HCT116 (cell line): ENCODE data around the gene FKBP9. TPM values are rescaled to one million over a fixed set of nuclear protein-coding genes. Genes with fewer than 3 reads are reported as not detected.
"Not testable (repeated sequence)": the region's sequence is repeated elsewhere in the genome, so short reads cannot be mapped to it uniquely, and the experiment has no call there.

Source experiments
- ATAC-seq: fragments of 200-7000 bp; cut with Tn5 transposase; 2 replicates; pipeline ENCODE4 v1.9.1; 2020; ENCODE audit warnings: mild to moderate bottlenecking, moderate library complexity
- BruUV-seq: library from RNA; stranded (reverse); fragments of 400-500 nt; replicated peaks from 2 replicates; lab custom pipeline; 2021; lab: Mats Ljungman, UMichigan
- CTCF ChIA-PET: fragments of 300-600 bp; sonication (Branson Sonifier 250); formaldehyde crosslinking; loops from one replicate; lab custom pipeline; 2021; ENCODE audit warnings: antibody characterized with exemption; lab: Charles Lee
- POLR2A ChIA-PET: fragments of 300-600, 350-600 bp; sonication (Branson Sonifier 250); formaldehyde crosslinking; loops from one replicate; lab custom pipeline; 2021; ENCODE audit warnings: antibody characterized with exemption; lab: Charles Lee
- RAD21 ChIA-PET, 2 experiments: fragments of 300-600 bp; sonication (Branson Sonifier 250); formaldehyde crosslinking; loops; one replicate each; lab custom pipeline; 2023; ENCODE audit warnings: low total read pairs in 2 of 2; ENCODE audit not compliant: uncharacterized antibody in 2 of 2, unreplicated experiment in 2 of 2, low non-redundant PET in 1 of 2; lab: Charles Lee
- DNase-seq: peaks from one replicate; pipeline ENCODE4 v3.0.0-alpha.2; 2010; ENCODE audit warnings: low read depth, low spot score
- H2AFZ ChIP-seq: fragments of 200-600 bp; shearing (Covaris generic), sonication (generic); 2 replicates; pipeline ENCODE4 v1.6.1; 2017; ENCODE audit warnings: low read depth, mixed run types, mixed read lengths, antibody characterized with exemption, low read length; ENCODE audit not compliant: poor library complexity, severe bottlenecking
- H3K27ac ChIP-seq: 2 replicates; pipeline ENCODE4 v1.5.1; 2012; ENCODE audit warnings: low read depth, low read length
- H3K27me3 ChIP-seq: fragments of 200-600 bp; sonication (generic); 2 replicates; pipeline ENCODE4 v1.6.1; 2016; ENCODE audit warnings: mixed run types, low read length, mixed read lengths; ENCODE audit not compliant: insufficient read depth
- H3K36me3 ChIP-seq, 2 experiments: fragments of 200-500 bp in 1 of 2; fragments of 200-600 bp in 1 of 2; sonication (Bioruptor generic) in 1 of 2; sonication (generic) in 1 of 2; 2 replicates each; pipeline versions ENCODE4 v1.5.1 to v1.6.1; 2014 to 2016; ENCODE audit warnings: low read length in 2 of 2, inconsistent platforms in 1 of 2, mixed read lengths in 1 of 2, mixed run types in 1 of 2; ENCODE audit not compliant: insufficient read depth in 2 of 2, control insufficient read depth in 1 of 2
- H3K4me1 ChIP-seq, 2 experiments: fragments of 200-600 bp in 1 of 2; sonication (generic) in 1 of 2; 2 replicates each; pipeline versions ENCODE4 v1.5.1 to v1.6.1; 2012 to 2017; ENCODE audit warnings: low read length in 2 of 2, inconsistent platforms in 1 of 2, mild to moderate bottlenecking in 1 of 2, mixed read lengths in 1 of 2, mixed run types in 1 of 2, moderate library complexity in 1 of 2; ENCODE audit not compliant: insufficient read depth in 2 of 2, control insufficient read depth in 1 of 2
- H3K4me2 ChIP-seq: fragments of 200-600 bp; sonication (generic); 2 replicates; pipeline ENCODE4 v1.6.1; 2017; ENCODE audit warnings: mixed run types, low read length, mixed read lengths
- H3K4me3 ChIP-seq, 2 experiments: fragments of 200-600 bp in 1 of 2; sonication (generic) in 1 of 2; replicated peaks in 1 of 2; 2 replicates each; pipeline ENCODE4 v1.5.1; 2011 to 2016; ENCODE audit warnings: low read length in 2 of 2, control low read depth in 1 of 2, low read depth in 1 of 2, mild to moderate bottlenecking in 1 of 2, mixed read lengths in 1 of 2, mixed run types in 1 of 2
- H3K79me2 ChIP-seq: fragments of 200-600 bp; sonication (generic); 2 replicates; pipeline ENCODE4 v1.6.1; 2017; ENCODE audit warnings: mild to moderate bottlenecking, mixed run types, low read length, moderate library complexity, mixed read lengths; ENCODE audit not compliant: insufficient read depth
- H3K9ac ChIP-seq: fragments of 200-600 bp; sonication (generic); 2 replicates; pipeline ENCODE4 v1.6.1; 2016; ENCODE audit warnings: low read length, mixed read lengths
- H3K9me2 ChIP-seq: fragments of 200-600 bp; sonication (generic), shearing (Covaris generic); 2 replicates; pipeline ENCODE4 v1.6.1; 2017; ENCODE audit warnings: mixed run types, mild to moderate bottlenecking, moderate library complexity; ENCODE audit not compliant: insufficient read depth
- H3K9me3 ChIP-seq, 2 experiments: fragments of 200-500 bp in 1 of 2; fragments of 200-600 bp in 1 of 2; sonication (Bioruptor generic) in 1 of 2; sonication (generic) in 1 of 2; 2 replicates each; pipeline ENCODE4 v1.6.1; 2014 to 2017; ENCODE audit warnings: low read length in 2 of 2, mixed read lengths in 2 of 2, inconsistent platforms in 1 of 2, low read depth in 1 of 2, mild to moderate bottlenecking in 1 of 2, mixed run types in 1 of 2, moderate library complexity in 1 of 2; ENCODE audit not compliant: control insufficient read depth in 1 of 2, insufficient read depth in 1 of 2
- H4K20me1 ChIP-seq: fragments of 200-600 bp; sonication (generic), shearing (Covaris generic); 2 replicates; pipeline ENCODE4 v1.6.1; 2017; ENCODE audit warnings: mixed run types, mild to moderate bottlenecking, moderate library complexity; ENCODE audit not compliant: insufficient read depth
- intact Hi-C: fragments of 100-400 bp; cut with micrococcal nuclease; formaldehyde crosslinking; loops from 2 replicates; pipeline ENCODE4 v1.10.0; 2022
- total RNA-seq: library from RNA; stranded (reverse); gene quantifications from one replicate; pipeline ENCODE4 v1.2.1, GENCODE V29; 2021; ENCODE audit not compliant: unreplicated experiment

Gene FKBP9
- total RNA-seq, 1 experiment from 2014 or later, result 85.6 TPM

- H3K4me3 ChIP-seq, ATAC-seq, H2AFZ ChIP-seq, BruUV-seq, POLR2A ChIA-PET, H3K27me3 ChIP-seq, H3K9ac ChIP-seq, DNase-seq, H3K4me1 ChIP-seq, intact Hi-C loops, H3K4me2 ChIP-seq, CTCF ChIA-PET, H3K9me3 ChIP-seq, H3K9me2 ChIP-seq, H3K27ac ChIP-seq, RAD21 ChIA-PET, H4K20me1 ChIP-seq, H3K79me2 ChIP-seq, H3K36me3 ChIP-seq: not testable (repeated sequence)
Observed at GRCh38 chr7:32988148-32988547, 30.9 kb downstream of the FKBP9 start.

DNA sequence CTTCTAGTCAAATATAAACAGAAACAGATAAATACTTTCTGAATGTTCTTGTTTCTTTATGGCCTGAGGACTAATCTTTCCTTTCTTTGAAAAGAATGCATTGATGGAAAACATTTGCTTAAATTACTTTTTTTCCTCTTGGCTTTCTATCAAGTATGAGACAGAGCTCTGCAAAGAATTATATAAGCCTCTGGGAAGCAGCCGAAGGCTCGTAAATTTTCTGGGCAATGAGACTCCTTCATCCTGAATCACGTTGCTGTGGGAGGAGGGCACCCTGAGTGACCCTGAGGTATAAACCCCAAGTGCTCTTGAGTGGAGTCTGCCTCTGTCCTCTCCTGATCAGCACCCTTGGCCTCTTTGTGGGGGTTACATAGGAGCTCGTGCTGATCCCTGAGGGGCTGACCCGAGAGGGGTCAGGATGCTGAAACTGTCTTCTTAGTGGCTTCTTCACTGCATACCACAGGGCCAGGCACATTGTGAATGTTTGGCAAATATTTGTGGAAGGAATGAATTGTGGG lies 33.9 kb downstream of the FKBP9 start:
- H3K4me2 ChIP-seq, BruUV-seq: not testable (repeated sequence)

DNA sequence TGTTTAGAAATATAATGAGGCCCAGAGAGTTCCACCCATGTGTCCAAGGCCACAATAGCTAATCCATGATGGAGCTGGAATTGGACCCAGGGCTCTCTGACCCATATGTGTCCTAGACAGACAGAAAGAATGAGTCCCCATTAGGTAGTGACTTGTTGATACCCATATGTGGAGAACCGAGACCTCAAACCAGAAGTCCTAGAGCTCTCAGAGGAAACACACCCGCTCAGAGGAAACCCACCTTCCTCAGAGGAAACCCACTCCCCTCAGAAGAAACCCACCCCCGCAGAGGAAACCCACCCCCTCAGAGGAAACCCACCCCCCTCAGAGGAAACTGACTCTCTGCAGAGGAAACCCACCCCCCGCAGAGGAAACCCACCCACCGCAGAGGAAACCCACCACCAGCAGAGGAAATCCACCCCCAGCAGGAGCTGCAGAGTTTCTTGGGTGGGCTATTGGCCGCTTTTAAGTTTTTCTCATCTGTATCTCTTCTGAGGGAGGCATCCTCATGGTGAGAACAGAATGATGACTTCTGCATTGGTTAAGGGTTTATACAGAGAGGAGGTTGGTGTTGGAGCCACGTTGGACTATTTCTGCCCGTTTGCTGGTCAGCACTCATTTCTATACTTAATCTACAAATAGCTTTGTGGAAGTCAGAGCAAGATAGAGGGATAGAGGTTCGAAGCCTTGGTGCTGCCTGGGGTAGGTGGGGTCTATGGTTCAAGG lies 34.9 kb downstream of the FKBP9 start:
- POLR2A ChIA-PET, H2AFZ ChIP-seq, H4K20me1 ChIP-seq, RAD21 ChIA-PET, H3K27me3 ChIP-seq, H3K79me2 ChIP-seq, ATAC-seq, CTCF ChIA-PET, H3K4me3 ChIP-seq, H3K9me2 ChIP-seq, intact Hi-C loops, H3K27ac ChIP-seq, H3K9me3 ChIP-seq, H3K9ac ChIP-seq, H3K4me2 ChIP-seq, H3K36me3 ChIP-seq, DNase-seq, BruUV-seq, H3K4me1 ChIP-seq: not testable (repeated sequence)

More for the DNA sequence above, 33.9 kb downstream of the FKBP9 start:
- RAD21 ChIA-PET, CTCF ChIA-PET, H3K9me3 ChIP-seq, H3K4me1 ChIP-seq, H3K36me3 ChIP-seq, H3K27me3 ChIP-seq, H3K9me2 ChIP-seq, H3K4me3 ChIP-seq, DNase-seq, ATAC-seq, intact Hi-C loops, H3K79me2 ChIP-seq, H3K27ac ChIP-seq, H2AFZ ChIP-seq, H3K9ac ChIP-seq, POLR2A ChIA-PET, H4K20me1 ChIP-seq: not testable (repeated sequence)

GRCh38 chr7:32992750-32993149 lies 35.5 kb downstream of the FKBP9 start:
- BruUV-seq, H3K9me2 ChIP-seq, H3K9ac ChIP-seq, ATAC-seq, H3K36me3 ChIP-seq, H3K4me3 ChIP-seq, RAD21 ChIA-PET, H3K27me3 ChIP-seq, intact Hi-C loops, H3K79me2 ChIP-seq, H3K4me2 ChIP-seq, H3K4me1 ChIP-seq, H3K27ac ChIP-seq, H4K20me1 ChIP-seq, CTCF ChIA-PET, H3K9me3 ChIP-seq, POLR2A ChIA-PET, H2AFZ ChIP-seq, DNase-seq: not testable (repeated sequence)
